ENCODE results near the gene TEAD1.

Gene TEAD1

DNA sequence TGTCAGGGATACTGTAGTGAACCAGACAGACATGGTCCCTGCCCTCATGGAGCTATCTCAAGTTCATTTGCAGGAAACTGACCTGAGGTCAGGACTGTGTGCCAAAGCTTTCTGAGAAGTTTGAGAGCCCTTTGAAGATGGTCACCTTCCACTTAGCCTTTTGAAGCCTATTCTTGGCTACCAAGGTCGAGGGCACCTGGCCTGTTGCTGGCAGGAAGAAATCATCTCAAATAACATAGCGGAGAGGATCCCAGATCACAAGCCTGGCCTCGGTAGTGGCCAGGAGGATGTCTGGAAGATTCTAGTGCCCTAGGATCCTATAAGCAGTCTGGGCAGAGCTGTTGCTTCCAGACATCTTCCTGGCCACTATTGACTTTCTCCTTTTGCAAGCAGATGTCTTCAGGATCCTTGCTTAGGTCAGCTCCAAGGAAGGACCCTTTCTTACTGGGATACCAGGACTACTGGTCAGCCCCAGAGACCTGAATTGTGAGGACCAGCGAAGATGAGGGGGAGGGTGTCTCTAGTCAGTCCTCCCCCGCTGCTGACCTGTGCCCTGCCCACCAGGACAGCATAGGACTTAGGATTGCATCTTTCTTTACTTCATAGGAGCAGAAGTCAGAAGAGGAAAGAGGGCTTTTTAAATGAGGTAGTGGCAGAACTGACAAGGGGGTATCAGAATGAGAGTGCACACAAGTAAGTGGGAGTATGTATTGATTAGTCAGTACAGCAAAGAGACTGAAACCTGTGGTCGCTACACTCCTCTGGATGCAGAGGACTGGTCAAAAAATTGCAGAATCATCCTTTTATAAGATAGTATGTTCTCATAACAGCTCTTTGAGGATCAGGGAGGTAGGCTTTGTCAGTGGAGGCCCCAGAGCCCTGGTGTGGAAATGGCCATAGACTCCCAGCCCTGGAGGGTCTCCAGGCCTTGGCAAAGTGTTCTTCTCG is 94.8 kb downstream of the TEAD1 start:
- DNase-seq = no peak

DNA sequence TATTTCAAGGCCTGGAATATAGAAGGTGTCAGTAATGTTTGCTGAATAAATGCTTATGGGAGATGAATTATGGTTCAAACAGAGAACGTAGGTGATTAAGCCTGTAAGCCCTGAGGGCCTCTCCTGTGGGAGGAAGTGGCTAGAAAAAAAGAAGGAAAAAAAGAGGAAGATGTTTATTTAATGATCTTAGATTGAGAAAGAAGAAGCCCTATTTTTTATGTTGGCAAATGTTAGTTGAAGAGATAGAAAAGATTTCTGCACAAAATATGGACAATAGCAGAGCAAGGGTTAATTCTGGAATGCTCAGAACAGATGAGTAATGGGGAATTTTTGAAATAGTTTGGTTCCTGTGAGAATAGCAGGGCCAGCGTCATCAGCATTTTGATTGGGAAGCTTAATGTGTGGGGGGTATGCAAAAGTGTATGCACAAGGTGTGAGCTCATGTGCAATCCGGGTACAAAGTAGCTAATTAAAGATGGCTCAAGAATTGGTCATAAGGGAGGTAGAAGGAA is 95.7 kb downstream of the TEAD1 start:
- DNase-seq = no peak

DNA sequence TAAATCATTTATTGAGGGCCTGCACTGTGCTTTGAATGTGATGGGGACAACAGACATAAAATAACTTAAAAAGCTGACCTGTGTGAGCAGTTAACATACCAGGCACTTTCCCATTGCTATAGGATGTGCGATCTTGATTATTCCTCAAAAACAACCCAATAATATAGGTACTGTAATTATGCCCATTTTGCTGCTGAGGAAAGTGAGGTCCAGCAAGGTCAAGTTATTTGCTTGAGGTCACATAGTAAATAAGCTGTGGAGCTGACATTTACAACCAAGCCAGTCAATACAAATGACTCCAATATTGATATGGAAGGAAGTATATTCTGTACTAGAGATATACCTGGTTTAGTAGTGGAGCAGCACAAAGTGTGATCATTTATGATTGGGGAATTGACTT is 96.2 kb downstream of the TEAD1 start:
- DNase-seq = no peak

DNA sequence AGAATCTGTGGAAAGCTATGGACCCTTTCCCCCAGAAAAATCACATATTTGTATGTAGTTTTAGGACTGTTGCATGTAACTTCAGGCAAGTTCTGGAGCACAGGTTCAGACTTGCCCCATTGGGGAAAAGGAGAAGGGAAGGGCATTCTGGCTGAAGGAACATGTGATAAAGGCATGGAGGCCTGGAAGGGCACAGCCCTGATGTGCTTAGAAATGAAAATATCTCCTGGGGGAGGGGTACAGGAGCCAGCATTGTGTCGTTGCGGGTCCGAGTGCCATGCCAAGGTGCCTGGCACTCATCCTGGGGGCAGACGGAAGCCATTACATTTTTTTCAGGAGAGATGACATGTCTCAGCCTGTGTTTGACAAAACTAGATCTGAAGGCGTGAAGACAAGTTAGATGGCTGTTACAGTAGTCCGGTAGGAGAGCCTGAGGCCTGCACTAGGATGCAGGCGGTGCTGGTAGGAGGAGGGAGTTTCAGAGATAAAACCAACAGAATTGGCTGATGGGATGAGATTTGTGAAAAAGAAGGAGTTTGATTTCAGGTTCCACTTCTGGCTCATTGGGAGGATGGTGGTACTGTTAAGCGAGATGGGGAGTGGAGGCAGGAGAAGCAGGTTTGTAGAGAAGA is 96.9 kb downstream of the TEAD1 start:
- DNase-seq = no peak

DNA sequence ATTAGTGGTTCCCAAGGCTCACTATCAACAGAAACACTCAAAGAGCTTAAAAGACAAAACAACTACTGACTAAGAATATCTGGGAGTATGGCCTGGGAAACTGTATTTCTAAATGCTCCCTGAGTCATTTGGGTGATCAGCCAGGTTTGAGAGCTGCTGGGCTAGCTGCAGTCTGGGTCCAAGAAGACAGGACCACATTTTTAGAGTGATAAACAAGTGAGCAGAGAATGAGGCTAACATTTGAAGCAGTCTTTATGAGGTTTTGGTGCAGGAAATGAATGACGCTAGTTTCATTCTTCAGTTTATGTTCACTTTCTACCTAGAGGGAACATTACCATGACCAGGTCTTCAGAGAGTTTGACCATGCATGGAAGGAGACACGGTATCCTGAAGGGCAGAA is 97.7 kb downstream of the TEAD1 start:
- DNase-seq = no peak

DNA sequence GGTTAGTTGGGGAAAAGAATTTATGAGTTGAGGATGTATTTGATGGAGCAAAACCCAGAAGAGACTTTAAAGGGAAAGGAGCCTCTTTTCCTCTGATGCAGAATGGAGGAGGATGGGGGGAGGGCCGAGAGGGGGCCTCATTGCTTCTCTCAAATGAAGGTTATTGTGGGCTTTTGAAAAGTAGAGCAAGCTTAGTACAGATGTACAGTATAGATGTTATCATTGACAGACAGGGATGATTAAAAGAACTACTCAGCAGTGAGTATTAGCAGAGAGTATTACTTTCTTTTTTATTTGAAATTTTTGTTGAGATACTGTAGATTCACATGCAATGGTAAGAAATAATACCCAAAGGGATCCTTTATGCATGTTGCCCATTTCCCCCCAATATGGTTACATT is 98.1 kb downstream of the TEAD1 start:
- DNase-seq = no peak

DNA sequence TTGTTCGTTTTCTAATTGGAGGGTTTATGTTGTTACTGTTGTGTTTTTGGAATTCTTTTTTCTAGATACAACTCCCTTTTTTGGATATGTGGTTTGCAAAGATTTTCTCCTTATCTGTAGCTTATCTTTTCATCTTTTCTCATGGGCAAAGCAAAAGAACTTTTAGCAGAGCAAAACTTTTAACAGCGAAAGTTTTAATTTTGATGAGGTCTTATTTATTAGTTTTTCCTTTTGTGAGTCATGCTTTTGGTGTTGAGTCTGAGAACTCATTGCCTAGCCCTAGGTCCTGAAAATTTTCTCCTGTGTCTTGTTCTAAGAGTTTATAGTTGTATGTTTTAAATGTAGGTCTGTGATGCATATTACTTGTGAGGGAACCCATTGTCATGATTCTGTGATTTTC is 99.4 kb downstream of the TEAD1 start:
- no peak for DNase-seq

DNA sequence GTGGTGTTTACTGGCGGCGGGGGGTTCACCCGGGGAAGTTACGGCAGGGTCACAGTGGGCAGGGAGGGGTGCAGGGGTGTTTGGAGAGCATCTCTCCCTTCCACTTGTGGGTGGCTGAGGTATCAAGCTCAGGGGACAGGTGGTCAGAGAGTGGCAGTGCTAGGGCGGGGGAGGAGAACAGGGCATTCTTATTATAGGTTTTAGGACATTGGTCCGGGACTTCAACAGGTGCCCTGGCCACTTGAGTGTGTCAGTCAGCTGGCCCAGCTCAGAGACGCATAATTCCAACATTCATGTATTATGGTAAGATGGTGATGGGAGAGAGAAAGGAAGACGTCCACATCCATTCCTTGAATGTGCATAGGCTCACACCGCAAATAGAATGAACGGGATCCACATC is 101.7 kb downstream of the TEAD1 start:
- DNase-seq = no peak

DNA sequence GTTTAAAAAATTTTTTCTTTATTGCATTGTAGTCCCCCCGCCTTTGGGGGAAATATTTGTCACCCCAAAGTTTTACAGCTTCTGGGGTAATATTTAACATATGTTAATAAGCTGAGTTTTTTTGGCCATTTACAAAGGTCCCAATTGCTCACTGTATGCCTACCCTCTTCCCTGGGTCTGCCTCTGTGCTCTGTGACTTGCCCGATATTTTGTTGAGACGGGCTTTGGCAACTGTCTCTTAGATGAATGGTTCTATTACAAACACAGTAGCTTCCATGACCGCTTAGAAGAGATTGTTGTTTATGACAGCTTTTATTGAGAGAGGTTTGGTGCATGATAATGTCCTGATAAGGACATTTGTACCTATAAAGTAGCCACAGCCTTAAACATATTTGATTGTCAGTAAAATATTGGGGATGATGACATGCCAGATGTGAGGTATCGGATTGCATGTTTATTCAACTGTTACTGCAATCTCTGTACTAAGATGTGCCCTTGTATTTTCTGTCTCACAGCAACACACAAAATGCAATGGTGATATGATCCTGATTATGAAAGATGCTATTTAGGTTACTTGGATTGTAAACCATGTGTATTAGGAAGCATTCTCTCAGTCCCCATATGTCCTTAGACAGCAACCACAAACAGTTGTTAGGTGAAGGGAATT is 103.1 kb downstream of the TEAD1 start:
- DNase-seq = no peak

DNA sequence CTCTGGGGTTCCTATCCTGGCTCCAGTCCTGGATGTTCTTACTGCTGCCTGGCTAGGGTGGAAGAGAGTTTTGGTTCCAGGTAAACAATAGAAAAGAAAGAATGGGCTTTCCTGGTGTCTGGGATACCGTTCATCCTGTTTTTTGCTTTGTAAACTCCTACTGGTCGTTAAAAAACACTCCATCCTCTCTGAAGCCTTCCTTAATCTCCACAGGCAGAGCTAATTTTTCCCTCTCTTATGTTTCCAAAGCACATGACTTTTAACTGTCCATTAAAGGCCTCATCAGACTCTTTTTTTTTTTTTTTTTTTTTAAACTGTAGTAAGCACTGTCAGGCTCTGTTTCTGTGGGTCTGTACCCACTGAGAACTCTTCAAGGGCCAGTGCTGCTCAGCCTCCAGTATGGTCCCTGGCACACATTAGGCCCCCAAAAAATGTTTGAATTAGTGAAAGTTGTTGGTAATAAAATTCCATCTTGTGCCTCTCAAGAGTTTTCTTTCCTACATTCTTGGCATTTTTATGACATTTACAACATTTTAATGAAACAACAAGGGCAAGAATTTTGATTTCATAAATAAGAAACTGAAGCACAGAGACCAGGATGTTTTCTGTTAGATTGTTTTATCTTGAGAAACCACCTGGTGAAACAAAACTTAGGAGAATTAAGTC is 104.2 kb downstream of the TEAD1 start:
- no peak for DNase-seq

DNA sequence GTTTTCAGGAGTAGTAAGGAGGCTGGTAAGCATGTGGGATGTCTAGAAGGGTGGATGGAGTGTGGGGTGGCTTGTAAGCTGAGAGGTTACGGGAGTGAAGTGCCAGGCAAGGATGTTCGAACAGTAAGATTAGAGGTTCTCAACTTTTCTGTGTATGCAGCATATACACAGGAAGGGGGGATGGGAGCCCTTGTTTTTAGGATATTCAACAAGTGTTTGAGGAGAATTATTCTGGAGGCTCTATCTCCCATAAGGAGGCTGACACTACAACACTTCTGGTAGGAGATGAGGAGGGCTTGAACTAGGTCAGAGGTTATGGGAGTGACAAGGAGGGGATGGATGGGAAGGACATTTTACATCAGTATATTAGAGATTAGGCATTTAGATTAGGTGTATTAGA is 109.5 kb downstream of the TEAD1 start:
- DNase-seq = no peak

DNA sequence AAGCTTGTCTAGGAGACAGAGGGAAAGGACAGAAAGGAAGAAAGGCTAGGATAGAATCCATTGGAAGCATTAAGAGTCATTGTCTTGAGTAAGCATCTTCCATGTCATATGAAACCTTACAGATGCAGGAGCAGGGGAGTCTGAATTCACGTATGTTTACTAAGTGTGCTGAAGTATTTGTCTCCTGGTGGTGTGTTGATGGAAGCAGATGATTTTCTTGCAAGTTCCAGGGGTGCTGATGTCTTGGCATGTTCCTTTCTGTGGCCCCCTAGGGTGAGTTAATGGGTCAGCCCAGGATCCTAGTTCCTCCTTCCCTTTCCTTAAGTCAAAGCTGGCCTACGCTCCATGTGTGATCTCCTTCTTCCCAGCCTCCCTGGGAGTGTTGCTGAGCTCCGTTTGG is 110.2 kb downstream of the TEAD1 start:
- no peak for DNase-seq

DNA sequence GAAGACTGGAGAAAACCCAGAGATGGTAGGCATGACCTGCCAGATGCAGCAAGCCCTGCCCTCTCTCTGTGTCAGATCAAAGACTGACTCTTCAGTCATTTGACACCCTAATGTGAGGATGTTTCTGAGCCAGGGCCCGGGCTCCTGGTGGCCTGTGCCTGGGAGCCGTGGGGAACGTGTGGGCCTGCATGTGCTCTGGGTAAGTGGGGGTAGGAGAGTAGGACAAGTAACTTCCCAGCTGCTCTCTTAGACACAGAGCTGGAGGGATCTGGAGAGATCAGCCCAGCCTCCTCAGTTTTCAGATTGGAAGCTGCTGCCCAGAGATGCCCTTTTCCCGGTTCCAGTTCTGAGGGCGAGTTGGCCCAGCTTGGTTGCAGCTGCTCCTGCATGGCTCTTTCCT is 110.8 kb downstream of the TEAD1 start:
- DNase-seq = no peak

DNA sequence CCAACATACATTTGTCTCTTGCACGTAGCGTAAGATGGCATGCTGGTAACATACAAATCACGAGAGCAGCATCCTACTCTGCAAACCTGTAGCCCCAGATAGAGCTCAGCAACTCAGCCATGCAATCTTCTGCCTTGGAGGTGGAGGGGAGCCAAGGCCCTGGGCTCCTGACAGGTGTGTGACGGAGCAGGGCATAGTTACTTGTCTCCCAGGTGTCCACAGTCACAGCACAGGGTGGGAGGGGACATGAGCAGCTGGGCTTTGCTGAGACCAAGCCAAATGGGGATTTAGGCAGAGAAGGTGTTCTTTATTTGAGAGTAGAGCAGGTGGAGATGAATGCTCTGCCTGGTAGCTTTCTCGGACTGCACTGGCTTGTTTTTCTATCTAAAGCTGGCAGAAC is 111.7 kb downstream of the TEAD1 start:
- DNase-seq = no peak

DNA sequence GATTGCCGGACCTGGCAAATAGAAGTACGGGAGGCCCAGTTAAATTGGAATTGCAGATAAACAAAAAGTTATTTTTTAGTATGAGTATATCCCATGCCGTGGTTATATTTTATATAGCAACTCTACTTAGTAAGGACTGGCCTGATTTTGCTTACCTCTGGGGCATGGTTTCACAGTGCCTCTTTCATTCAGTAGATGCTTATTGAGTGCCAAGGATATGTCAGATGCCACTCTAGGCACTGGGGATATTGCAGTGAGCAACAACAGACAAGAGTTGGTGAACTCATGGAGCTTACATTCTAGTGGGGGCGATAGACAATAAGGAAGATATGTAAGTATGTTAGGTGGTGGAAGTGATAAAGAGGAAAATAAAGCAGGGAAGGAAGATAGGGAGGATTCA is 112.2 kb downstream of the TEAD1 start:
- DNase-seq = no peak

DNA sequence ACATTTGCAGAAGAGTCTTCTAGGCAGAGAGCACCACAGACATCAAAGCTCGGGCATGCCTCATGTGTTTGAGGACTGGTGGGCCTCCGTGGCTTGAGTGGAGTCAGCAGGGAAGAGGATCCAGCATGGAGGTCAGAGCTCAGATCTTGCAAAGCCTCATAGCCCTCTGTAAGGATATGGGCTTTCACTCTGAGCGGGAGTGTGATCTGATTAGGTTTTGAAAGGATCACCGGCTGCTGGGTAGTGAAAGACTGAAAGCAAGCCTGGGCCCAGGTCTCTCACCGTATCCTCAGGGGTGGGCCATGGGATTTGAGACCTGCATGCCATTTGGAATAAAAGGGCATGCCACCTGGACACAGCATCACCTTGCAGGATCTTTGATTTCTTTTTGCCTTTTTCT is 112.7 kb downstream of the TEAD1 start:
- no peak for DNase-seq

DNA sequence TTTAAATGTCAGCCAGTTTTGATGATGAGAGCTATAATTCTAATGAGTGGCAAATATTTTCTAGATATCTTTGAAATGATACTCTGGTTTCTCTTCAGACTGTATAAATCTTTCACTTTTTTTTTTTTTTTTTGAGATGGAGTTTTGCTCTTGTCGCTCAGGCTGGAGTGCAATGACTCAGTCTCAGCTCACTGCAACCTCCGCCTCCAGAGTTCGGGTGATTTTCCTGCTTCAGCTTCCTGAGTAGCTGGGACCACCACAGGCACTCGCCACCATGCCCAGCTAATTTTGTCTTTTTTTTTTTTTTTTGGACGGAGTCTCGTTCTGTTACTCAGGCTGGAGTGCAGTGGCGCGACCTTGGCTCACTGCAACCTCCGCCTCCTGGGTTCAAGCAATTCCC is 113.6 kb downstream of the TEAD1 start:
- DNase-seq = no peak

DNA sequence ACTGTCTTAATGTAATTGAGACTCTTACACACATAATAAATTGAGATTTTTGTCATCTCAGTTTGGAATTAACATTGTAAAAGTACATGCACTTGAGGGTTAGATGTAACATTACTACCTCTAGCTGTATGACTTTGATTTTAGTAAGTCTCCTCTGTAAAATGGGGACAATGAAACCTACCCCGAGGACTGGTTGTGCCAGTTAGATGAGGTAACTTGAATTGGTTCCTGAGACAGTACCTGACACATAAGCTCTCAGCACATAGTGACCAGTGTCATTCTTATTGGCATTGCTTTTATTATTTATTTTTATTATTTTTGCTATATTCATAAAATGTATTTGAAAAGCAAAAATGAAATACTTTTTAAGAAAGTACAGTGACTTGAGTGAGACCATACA is 114.8 kb downstream of the TEAD1 start:
- DNase-seq = no peak

DNA sequence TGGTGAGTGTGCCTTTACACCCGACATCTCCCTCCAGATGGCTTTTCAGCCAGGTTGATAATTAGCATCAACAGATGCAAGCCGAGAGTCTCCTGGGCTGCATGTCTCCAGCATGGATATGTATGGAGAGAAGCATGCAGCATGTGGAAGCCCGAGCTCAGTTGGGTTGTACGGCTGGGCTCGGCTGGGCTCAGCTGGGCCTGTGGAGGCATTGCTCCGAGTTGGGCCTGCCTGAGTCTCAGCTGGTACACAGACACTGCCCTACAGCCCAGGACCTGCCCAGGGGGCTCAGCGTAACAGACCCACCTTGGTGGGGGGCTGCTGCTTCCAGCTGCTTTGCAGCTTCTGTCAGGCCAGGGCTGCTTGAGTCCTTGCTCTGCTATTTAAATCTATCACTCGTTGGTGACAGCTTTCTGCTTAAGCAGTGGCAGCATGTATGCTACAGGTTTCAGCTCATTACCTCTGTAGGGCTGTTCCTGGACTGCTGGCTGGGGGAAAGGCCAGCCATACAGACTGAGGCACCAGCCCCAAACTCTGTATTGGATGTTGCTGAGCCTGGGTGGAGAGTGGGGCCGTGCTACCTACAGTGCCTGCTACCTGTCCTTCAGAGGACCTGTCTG is 115.5 kb downstream of the TEAD1 start:
- no peak for DNase-seq

DNA sequence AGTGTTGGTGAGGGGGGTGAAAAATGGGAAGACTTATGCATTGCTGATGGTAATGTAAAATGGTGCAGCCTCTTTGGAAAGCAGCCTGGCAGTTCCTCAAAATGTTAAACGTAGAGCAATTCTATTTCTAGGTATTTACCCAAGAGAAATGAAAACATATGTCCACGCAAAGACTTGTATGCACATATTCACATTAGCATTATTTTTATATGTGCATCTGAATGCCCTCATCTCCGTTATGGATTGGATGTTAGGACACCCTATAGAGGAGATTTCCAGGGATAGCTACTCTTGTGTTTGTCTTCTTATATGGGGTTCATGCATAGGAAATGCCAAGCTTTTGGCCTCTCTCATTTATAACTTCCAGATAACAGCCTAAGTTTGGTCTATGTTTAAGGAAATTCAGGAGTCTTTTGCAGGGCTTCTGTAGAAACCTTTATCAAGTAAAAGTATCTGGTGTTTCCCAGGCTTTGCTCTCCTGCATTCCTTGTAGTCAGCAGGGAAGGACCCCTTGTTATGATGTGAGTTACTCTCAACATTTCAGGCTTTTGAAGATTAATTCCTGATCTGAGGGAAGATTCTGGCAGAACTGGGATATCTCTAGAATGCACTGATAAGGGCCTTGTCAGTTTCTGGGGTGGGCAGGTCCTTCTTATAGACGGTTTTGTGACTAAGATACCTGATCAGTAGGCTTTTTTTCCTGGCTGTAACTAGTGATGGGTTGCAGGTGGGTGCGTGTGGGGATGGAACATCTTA is 116.8 kb downstream of the TEAD1 start:
- no peak for DNase-seq

DNA sequence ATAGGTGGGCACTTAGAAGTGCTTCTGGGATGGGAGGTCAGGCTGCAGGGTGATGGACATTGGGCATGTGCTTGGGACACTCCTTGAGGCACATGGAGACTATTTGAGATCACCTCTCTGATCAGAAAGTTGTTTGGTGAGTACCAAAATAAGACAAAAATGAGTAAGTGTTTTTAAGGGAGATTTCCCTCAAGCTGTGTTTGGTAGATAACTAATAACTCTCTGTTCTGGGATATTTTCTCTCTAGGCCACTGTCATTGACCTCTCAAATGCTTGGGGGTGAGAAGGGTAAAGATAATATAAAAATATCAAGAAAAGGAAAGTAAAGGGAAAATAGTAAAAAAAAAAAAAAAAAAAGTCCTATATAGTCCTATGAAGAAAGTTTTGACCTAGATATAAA is 117.8 kb downstream of the TEAD1 start:
- DNase-seq = no peak

DNA sequence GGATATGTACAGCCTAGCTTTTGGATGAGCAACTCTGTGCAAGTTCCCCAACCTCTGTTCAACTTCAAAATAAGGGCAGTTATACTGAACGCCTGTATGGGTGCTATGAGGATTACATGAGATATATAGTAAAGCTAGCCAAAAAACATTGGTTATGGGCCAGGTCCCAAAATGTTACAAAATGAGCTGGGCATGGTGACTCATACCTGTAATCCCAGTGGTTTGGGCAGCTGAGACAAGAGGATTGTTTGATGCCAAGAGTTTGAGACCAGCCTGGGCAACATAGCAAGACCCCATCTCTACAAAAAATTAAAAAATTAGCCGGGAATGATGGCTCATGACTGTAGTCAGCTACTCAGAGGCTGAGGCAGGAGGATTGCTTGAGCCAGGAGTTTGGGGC is 118.4 kb downstream of the TEAD1 start:
- DNase-seq = no peak
